GM10847 (cell line): ENCODE data around the gene PLA2G3.

Experiments used
- POLR2A ChIP-seq: IDR thresholded peaks from 2 replicates; pipeline ENCODE4 v1.6.1; 2011; ENCODE audit not compliant: insufficient read length; ENCODE audit errors: extremely low read depth

PLA2G3 gene

DNA sequence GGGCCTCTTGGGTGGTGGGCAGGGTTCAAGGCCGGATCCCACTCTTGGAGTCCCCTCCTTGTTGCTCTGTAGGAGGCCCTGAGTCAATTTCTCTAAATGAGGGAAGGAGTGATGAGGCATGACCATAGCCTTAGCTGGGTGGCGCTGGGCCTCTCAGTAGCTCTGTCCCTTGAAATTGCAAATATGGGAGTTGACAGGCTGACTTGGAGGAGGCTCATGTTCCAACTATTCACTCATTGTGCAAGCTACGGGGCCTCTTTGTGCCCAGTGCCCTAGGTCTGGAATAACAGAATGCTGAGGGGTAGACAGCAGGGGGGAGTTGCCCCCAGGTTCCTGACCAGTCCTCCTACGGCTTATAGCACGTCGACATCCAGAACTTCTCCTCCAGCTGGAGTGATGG, 40.9 kb downstream of the PLA2G3 start:
- no peak for TF ChIP-seq POLR2A

DNA sequence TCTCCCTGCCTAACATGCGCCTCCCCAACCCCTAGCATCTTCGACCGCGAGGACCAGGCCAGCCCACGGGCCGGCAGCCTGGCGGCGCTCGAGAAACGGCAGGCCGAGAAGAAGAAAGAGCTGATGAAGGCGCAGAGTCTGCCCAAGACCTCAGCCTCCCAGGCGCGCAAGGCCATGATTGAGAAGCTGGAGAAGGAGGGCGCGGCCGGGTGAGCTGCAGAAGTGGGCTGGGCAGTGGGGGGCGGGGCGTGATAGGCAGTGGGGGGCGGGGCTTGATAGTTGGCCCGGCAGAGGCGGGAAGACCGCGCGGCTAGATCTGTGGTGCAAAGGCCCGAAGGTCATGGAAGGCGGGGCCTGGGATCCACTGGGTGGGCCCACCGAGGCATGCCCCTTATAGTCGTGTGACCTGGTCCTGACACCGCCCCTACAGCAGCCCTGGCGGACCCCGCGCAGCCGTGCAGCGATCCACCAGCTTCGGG, 41.6 kb downstream of the PLA2G3 start:
- TF ChIP-seq POLR2A = no peak

- no peak for TF ChIP-seq POLR2A
These were observed 42.2 kb downstream of the PLA2G3 start for GRCh38 chr22:31097941-31098631.

GRCh38 chr22:31096657-31097279, 43.5 kb downstream of the PLA2G3 start:
- no peak for TF ChIP-seq POLR2A

DNA sequence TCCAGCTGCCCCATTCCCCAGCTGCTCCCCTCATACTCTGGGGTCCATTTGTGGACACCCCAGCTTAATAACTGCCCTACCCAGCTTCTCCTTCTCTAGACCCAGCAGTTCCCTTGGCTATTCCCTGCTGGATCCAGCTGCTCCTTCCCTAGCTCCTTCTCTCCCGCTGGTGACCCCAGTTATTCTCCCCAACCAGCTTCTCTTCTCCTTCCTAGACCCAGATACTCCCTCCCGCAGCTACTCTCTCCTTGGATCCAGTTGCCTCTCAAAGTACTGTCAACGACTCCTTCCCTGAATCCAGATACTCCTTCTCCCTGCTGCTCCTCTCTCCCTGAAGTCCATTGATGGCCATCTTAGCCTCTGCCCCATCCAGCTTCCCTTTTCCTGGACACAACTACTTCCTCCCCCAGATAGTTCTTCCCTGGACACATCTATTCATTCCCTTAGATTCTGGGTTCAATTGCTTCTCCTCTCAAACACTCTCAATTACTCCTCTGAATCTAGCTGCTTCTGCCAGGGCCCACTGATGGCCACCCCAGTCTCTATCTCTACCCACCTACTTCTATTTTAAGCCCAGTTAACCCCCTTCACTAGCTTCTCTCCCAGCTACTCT, 44.6 kb downstream of the PLA2G3 start:
- TF ChIP-seq POLR2A = no peak

GRCh38 chr22:31094741-31095140, 45.6 kb downstream of the PLA2G3 start:
- TF ChIP-seq POLR2A = no peak

DNA sequence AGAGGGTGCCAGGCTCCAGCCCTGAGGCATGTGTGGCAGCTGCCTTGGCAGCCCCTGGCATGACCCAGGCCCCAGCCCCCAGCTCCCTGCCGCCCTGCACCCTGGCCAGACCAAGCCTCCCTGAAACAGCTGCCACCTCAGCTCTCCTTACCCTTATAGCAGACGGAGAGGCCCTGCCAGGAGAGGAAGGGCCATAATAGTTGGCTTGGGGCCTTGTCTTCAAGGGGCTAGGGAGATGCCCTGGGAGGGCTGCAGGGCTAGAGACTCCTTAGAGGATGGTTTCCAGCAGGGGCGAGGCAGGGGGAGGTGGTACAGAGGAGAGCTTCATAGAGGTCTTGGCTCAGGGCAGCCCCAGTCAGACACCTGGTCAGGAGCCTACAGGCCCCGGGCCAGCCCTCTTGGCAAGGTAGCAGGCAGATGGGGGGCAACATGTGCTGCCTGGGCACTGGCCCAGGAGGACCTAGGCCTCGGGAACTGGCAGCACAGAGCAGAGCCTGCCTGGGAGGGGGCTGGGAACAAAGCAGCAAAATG, 46.2 kb downstream of the PLA2G3 start:
- no peak for TF ChIP-seq POLR2A

- TF ChIP-seq POLR2A = no peak
These were observed 47.0 kb downstream of the PLA2G3 start for GRCh38 chr22:31093086-31093850.

GRCh38 chr22:31092161-31092560, 48.1 kb downstream of the PLA2G3 start:
- TF ChIP-seq POLR2A = no peak

DNA sequence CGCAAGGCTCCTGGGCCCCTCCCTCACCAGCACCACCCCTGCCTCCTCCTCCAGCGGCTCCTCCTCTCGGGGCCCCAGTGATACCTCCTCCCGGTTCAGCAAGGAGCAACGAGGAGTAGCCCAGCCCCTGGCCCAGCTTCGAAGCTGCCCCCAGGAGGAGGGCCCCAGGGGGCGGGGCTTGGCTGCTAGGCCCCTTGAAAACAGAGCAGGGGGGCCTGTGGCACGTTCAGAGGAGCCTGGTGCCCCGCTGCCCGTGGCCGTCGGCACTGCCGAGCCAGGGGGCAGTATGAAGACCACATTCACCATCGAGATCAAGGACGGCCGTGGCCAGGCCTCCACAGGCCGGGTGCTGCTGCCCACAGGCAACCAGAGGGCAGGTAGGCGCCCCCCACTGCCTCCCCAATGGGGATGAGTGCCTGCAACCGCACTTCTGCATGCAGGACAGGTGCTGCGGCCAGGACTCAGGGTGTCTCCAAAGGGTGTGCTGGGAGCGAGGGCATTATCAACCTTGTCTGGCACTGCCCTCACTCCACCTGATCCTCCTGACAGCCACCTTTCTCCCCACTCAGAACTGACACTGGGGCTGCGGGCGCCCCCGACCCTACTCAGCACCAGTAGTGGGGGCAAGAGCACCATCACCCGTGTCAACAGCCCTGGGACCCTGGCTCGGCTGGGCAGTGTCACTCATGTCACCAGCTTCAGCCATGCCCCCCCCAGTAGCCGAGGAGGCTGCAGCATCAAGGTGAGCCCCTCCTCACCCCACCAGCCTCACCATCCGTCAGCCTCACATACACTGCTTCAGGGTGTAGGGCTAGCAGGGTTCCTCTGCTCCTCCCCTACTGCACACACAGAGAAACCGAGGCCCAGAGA, 49.0 kb downstream of the PLA2G3 start:
- no peak for TF ChIP-seq POLR2A

GRCh38 chr22:31090217-31091085, 49.9 kb downstream of the PLA2G3 start:
- no peak for TF ChIP-seq POLR2A

- no peak for TF ChIP-seq POLR2A
These were observed 50.9 kb downstream of the PLA2G3 start for GRCh38 chr22:31089160-31090100.
